GM12865 (cell line): Measurements from ENCODE around the gene TNK1.

Source experiments
- DNase-seq: peaks from one replicate; pipeline ENCODE4 v3.0.0; 2010; ENCODE audit warnings: low read depth
- H3K4me3 ChIP-seq: 2 replicates; pipeline ENCODE4 v1.5.1; 2011; ENCODE audit warnings: mild to moderate bottlenecking, low read depth, low read length, control low read depth
- CTCF ChIP-seq: IDR thresholded peaks from 2 replicates; pipeline ENCODE4 v1.5.1; 2011; ENCODE audit warnings: low read length, control low read depth, low read depth, inconsistent platforms; ENCODE audit not compliant: insufficient read depth; ENCODE audit errors: missing control alignments

Gene TNK1

GRCh38 chr17:7369825-7370224 lies 11.1 kb upstream of the TNK1 start:
- no peak overlapping the region for H3K4me3 ChIP-seq
- DNase-seq, result no peak
- no peak for TF ChIP-seq CTCF

GRCh38 chr17:7370853-7371252 lies 10.0 kb upstream of the TNK1 start:
- no peak for DNase-seq
- no peak for TF ChIP-seq CTCF
- no peak overlapping the region for H3K4me3 ChIP-seq

- no peak overlapping the region for H3K4me3 ChIP-seq
- no peak for TF ChIP-seq CTCF
- DNase-seq, result no peak
Observed at GRCh38 chr17:7374353-7374752, 6.5 kb upstream of the TNK1 start.

- no peak overlapping the region for H3K4me3 ChIP-seq
- TF ChIP-seq CTCF, result no peak
- DNase-seq, result no peak
Observed at GRCh38 chr17:7379134-7379533, 1.8 kb upstream of the TNK1 start.

GRCh38 chr17:7380321-7380720 lies 568 bp upstream of the TNK1 start:
- no peak overlapping the region for H3K4me3 ChIP-seq
- TF ChIP-seq CTCF, result no peak
- DNase-seq, result no peak

GRCh38 chr17:7382901-7383300 lies 2.0 kb downstream of the TNK1 start:
- no peak overlapping the region for H3K4me3 ChIP-seq

More at GRCh38 chr17:7382901-7383300, 2.0 kb downstream of the TNK1 start:
- TF ChIP-seq CTCF, result no peak
- DNase-seq, result no peak
